H1 (cell line): ENCODE data around the gene MGLL.

ENCODE experiments used
- CTCF ChIP-seq, 3 experiments: IDR thresholded peaks; 1 replicate in 2 of 3; 2 replicates in 1 of 3; pipeline versions ENCODE4 v1.5.1 to v1.6.1; 2011; ENCODE audit warnings: low read length in 3 of 3, mild to moderate bottlenecking in 3 of 3, inconsistent platforms in 2 of 3, low read depth in 1 of 3, moderate library complexity in 1 of 3; ENCODE audit not compliant: insufficient read depth in 1 of 3; ENCODE audit errors: control extremely low read depth in 1 of 3
- JUN ChIP-seq: IDR thresholded peaks from 2 replicates; pipeline ENCODE4 v1.6.1; 2011; ENCODE audit warnings: low read depth, mild to moderate bottlenecking, improper control_type of control experiment, low read length

- no peak for TF ChIP-seq CTCF (IDR thresholded peaks at IDR 0.05; ENCODE audit: control extremely low read depth in 1 of 3, insufficient read depth in 1 of 3, low read depth in 1 of 3, low read length in 3 of 3)
- no peak for TF ChIP-seq JUN
Observed at GRCh38 chr3:127709320-127710060, 112.8 kb downstream of the MGLL start.
